ENCODE measurements around the gene CDT1.

The CDT1 gene

GRCh38 chr16:88854306-88855111, 50.9 kb downstream of the CDT1 start:
- Histone ChIP-seq H3K27me3 (ENCODE audit: insufficient read depth, low read length) (no peaks in the 10 kb centered on the region), H3K27ac (ENCODE audit: low read depth, low read length, poor library complexity, severe bottlenecking) (no peak overlapping the region), H2AFZ (ENCODE audit: low read length) (no peak overlapping the region), H3K4me1 (ENCODE audit: insufficient read depth, low read length, severe bottlenecking) (peaks cover 27% of the 10 kb centered on the region), H3K9me2 (ENCODE audit: low read depth, low read length) (no peaks in the 10 kb centered on the region), H3K4me3 (ENCODE audit: low read depth, low read length, poor library complexity, severe bottlenecking) (no peak overlapping the region), H3F3A (ENCODE audit: insufficient read depth, low read length) (no peaks in the 10 kb centered on the region), H3K9ac (ENCODE audit: low read length) (no peak overlapping the region), H3K9me3 (ENCODE audit: low read length) (no peaks in the 10 kb centered on the region), H3K4me2 (ENCODE audit: low read length) (no peak overlapping the region), H3K36me3 (ENCODE audit: insufficient read depth, low read length) (peaks cover 9% of the 10 kb centered on the region), H4K20me1 (ENCODE audit: insufficient read depth, low read length) (no peaks in the 10 kb centered on the region), H3K79me2 (ENCODE audit: insufficient read depth, low read length) (no peaks in the 10 kb centered on the region)
- TF ChIP-seq EZH2 (IDR thresholded peaks at IDR 0.05; ENCODE audit: borderline replicate concordance, low read length), result no peak
- TF ChIP-seq, protein P1, sequence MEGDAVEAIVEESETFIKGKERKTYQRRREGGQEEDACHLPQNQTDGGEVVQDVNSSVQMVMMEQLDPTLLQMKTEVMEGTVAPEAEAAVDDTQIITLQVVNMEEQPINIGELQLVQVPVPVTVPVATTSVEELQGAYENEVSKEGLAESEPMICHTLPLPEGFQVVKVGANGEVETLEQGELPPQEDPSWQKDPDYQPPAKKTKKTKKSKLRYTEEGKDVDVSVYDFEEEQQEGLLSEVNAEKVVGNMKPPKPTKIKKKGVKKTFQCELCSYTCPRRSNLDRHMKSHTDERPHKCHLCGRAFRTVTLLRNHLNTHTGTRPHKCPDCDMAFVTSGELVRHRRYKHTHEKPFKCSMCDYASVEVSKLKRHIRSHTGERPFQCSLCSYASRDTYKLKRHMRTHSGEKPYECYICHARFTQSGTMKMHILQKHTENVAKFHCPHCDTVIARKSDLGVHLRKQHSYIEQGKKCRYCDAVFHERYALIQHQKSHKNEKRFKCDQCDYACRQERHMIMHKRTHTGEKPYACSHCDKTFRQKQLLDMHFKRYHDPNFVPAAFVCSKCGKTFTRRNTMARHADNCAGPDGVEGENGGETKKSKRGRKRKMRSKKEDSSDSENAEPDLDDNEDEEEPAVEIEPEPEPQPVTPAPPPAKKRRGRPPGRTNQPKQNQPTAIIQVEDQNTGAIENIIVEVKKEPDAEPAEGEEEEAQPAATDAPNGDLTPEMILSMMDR (IDR thresholded peaks at IDR 0.05; ENCODE audit: low read length), result no peak

GRCh38 chr16:88855176-88855575, 51.6 kb downstream of the CDT1 start:
- Histone ChIP-seq H4K20me1 (ENCODE audit: insufficient read depth, low read length) (no peaks in the 10 kb centered on the region), H3K36me3 (ENCODE audit: insufficient read depth, low read length) (peaks cover 16% of the 10 kb centered on the region), H3K4me1 (ENCODE audit: insufficient read depth, low read length, severe bottlenecking) (peaks cover 33% of the 10 kb centered on the region), H3K9ac (ENCODE audit: low read length) (no peak overlapping the region), H3K9me2 (ENCODE audit: low read depth, low read length) (no peaks in the 10 kb centered on the region), H3K79me2 (ENCODE audit: insufficient read depth, low read length) (no peaks in the 10 kb centered on the region), H3K27ac (ENCODE audit: low read depth, low read length, poor library complexity, severe bottlenecking) (no peak overlapping the region), H3F3A (ENCODE audit: insufficient read depth, low read length) (no peaks in the 10 kb centered on the region), H3K4me3 (ENCODE audit: low read depth, low read length, poor library complexity, severe bottlenecking) (no peak overlapping the region), H3K27me3 (ENCODE audit: insufficient read depth, low read length) (no peaks in the 10 kb centered on the region), H3K9me3 (ENCODE audit: low read length) (no peaks in the 10 kb centered on the region), H3K4me2 (ENCODE audit: low read length) (no peak overlapping the region), H2AFZ (ENCODE audit: low read length) (no peak overlapping the region)
- TF ChIP-seq, protein P1 (IDR thresholded peaks at IDR 0.05; ENCODE audit: low read length), result no peak
- no peak for TF ChIP-seq EZH2 (IDR thresholded peaks at IDR 0.05; ENCODE audit: borderline replicate concordance, low read length)

- H3K9ac ChIP-seq (ENCODE audit: low read length), result no peak overlapping the region
- no peaks in the 10 kb centered on the region for H3K9me3 ChIP-seq (ENCODE audit: low read length)
- no peaks in the 10 kb centered on the region for H3K79me2 ChIP-seq (ENCODE audit: insufficient read depth, low read length)
- no peaks in the 10 kb centered on the region for H3K27me3 ChIP-seq (ENCODE audit: insufficient read depth, low read length)
- no peaks in the 10 kb centered on the region for H3K9me2 ChIP-seq (ENCODE audit: low read depth, low read length)
- H3K27ac ChIP-seq (ENCODE audit: low read depth, low read length, poor library complexity, severe bottlenecking), result no peak overlapping the region
- TF ChIP-seq EZH2 (IDR thresholded peaks at IDR 0.05; ENCODE audit: borderline replicate concordance, low read length), result no peak
- TF ChIP-seq, protein P1 (IDR thresholded peaks at IDR 0.05; ENCODE audit: low read length), result no peak
- H2AFZ ChIP-seq (ENCODE audit: low read length), result no peak overlapping the region
- peaks cover 33% of the 10 kb centered on the region for H3K4me1 ChIP-seq (ENCODE audit: insufficient read depth, low read length, severe bottlenecking)
- H3K4me2 ChIP-seq (ENCODE audit: low read length), result peak overlapping the region; percentile 38; the same call in 1 of the 2 replicates
- H4K20me1 ChIP-seq (ENCODE audit: insufficient read depth, low read length), result no peaks in the 10 kb centered on the region
- no peak overlapping the region for H3K4me3 ChIP-seq (ENCODE audit: low read depth, low read length, poor library complexity, severe bottlenecking)
- no peaks in the 10 kb centered on the region for H3F3A ChIP-seq (ENCODE audit: insufficient read depth, low read length)
- H3K36me3 ChIP-seq (ENCODE audit: insufficient read depth, low read length), result peaks cover 21% of the 10 kb centered on the region
Observed at GRCh38 chr16:88855736-88856121, 52.1 kb downstream of the CDT1 start.
